ENCODE data around the gene CRYBA2. TPM values are rescaled to one million over a fixed set of nuclear protein-coding genes. Genes with fewer than 3 reads are reported as not detected.

CRYBA2 gene
- total RNA-seq, 1 experiment from 2014 or later, result not detected

DNA sequence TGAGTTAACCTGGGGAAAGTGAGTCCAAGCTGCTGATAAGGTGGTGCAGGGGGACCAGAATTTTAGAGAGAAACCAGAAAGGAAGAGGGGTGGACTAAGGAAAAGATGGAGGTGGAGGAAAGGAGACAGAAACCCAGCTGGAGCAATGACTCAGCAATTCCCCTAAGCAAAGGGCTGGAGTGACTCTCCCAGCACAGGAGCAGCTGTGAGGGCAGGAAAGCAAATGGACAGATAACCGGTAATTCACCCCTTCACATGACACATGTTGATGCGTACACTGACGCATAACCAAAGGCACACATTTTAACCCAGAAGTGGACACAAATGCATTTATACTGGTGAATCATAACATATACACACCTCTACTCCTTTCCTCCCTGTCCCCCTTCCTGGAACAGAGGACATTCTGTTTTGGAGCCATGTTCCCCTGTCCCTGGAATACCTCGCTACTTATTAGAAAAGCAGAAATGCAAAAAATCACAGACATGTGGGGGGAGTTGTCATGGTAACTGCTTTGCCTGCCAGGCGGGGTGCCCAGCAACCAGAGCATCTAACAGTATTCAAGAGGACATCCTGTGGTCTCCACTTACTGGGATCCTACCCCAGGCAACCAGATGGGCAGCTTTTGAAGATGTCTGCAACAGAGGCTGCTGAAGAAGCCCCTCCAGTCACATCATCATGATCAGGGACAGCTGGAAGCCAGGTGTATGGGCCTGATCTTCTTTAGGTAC is 29.0 kb downstream of the CRYBA2 start:
- Mint-ChIP-seq H3K27ac (ENCODE audit: low read depth, unreplicated experiment) (no peak overlapping the region), H3K4me1 (ENCODE audit: insufficient read depth, unreplicated experiment) (peaks cover 13% of the 10 kb centered on the region), H3K9me3 (ENCODE audit: unreplicated experiment) (no peaks in the 10 kb centered on the region), H3K4me3 (ENCODE audit: unreplicated experiment) (no peak overlapping the region), H3K36me3 (ENCODE audit: insufficient read depth, unreplicated experiment) (no peaks in the 10 kb centered on the region), H3K27me3 (ENCODE audit: insufficient read depth, unreplicated experiment) (peaks cover 68% of the 10 kb centered on the region)
- ChIA-PET POLR2A (interaction anchor here (0.6 kb wide), 1 partner anchor 373 kb away, joined by 3 read pairs; no protein-coding TSS in a partner anchor), CTCF (interaction anchor here (3.4 kb wide), 1 partner anchor 16 kb away, joined by 16 read pairs; no protein-coding TSS in a partner anchor)
- intact Hi-C loops (cut with micrococcal nuclease), result no loop called here
- no TSS peak for BruUV-seq (replicated peaks)
- DNase-seq (ENCODE audit: unreplicated experiment), result peak; percentile 51
- TF ChIP-seq, protein P1, sequence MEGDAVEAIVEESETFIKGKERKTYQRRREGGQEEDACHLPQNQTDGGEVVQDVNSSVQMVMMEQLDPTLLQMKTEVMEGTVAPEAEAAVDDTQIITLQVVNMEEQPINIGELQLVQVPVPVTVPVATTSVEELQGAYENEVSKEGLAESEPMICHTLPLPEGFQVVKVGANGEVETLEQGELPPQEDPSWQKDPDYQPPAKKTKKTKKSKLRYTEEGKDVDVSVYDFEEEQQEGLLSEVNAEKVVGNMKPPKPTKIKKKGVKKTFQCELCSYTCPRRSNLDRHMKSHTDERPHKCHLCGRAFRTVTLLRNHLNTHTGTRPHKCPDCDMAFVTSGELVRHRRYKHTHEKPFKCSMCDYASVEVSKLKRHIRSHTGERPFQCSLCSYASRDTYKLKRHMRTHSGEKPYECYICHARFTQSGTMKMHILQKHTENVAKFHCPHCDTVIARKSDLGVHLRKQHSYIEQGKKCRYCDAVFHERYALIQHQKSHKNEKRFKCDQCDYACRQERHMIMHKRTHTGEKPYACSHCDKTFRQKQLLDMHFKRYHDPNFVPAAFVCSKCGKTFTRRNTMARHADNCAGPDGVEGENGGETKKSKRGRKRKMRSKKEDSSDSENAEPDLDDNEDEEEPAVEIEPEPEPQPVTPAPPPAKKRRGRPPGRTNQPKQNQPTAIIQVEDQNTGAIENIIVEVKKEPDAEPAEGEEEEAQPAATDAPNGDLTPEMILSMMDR (IDR thresholded peaks at IDR 0.05; ENCODE audit: unreplicated experiment), result no peak

DNA sequence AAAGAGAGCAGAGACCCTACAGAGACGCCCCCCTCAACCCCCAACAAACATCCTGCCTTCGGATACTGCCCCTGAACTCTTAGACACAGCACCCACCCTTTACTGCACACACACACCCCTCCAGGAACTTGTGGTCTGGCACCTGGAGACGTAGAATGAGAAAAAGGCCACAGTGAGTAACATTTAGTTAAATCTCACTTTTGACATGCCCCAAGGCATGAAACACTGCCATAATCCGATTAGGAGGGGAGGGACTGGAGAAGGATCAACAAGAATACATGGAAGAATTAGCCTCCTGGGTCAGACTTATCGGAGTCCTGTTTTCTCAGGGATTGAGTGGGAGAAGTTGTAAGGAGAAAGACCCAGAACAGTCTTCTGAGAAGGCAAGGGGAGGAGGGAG is 29.6 kb downstream of the CRYBA2 start:
- Mint-ChIP-seq H3K27me3 (ENCODE audit: insufficient read depth, unreplicated experiment) (peaks cover 68% of the 10 kb centered on the region), H3K4me3 (ENCODE audit: unreplicated experiment) (no peak overlapping the region), H3K9me3 (ENCODE audit: unreplicated experiment) (no peaks in the 10 kb centered on the region), H3K4me1 (ENCODE audit: insufficient read depth, unreplicated experiment) (peaks cover 13% of the 10 kb centered on the region), H3K36me3 (ENCODE audit: insufficient read depth, unreplicated experiment) (no peaks in the 10 kb centered on the region), H3K27ac (ENCODE audit: low read depth, unreplicated experiment) (no peak overlapping the region)
- ChIA-PET POLR2A (interaction anchor here (0.6 kb wide), 1 partner anchor 374 kb away, joined by 3 read pairs; no protein-coding TSS in a partner anchor), CTCF (no interaction called here)
- no peak for DNase-seq (ENCODE audit: unreplicated experiment)
- intact Hi-C loops (cut with micrococcal nuclease), result no loop called here
- TF ChIP-seq, protein P1 (IDR thresholded peaks at IDR 0.05; ENCODE audit: unreplicated experiment), result no peak
- no TSS peak for BruUV-seq (replicated peaks)

DNA sequence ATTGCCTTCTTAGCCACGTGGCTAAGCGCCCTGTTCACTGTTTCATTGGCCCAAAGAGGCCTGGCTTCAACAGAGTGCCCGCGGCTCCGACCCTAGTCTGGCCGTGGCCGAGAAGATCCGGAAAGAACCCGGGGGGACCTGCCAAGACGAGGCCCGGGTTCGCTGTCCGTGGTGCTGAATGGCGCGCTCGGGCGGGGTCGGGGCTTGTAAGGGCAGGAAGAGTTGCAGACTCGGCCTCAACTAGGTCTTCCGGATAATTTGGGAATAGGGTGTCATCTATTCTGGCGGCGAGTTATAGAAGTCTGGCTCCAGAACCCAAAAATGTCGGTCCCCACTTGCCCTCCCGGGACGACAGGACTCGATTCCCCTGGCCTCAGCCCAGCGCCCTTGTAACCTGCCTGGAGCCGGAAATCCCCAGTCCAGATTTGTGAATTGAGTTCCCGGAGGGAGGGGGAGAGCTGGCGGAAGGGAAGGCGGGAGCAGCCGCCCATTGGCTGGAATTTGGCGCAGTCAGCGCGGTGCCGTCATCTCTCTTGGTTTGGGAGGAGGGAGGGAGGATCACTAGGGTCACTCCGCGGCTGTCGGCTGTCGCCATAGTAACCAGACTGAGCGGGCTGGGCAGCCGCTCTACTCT is 30.2 kb downstream of the CRYBA2 start:
- peaks cover 13% of the 10 kb centered on the region for H3K4me1 Mint-ChIP-seq (ENCODE audit: insufficient read depth, unreplicated experiment)
- H3K27me3 Mint-ChIP-seq (ENCODE audit: insufficient read depth, unreplicated experiment), result peaks cover 68% of the 10 kb centered on the region
- H3K36me3 Mint-ChIP-seq (ENCODE audit: insufficient read depth, unreplicated experiment), result no peaks in the 10 kb centered on the region
- TF ChIP-seq, protein P1 (IDR thresholded peaks at IDR 0.05; ENCODE audit: unreplicated experiment), result no peak
- intact Hi-C loops (cut with micrococcal nuclease), result no loop called here
- no peak overlapping the region for H3K27ac Mint-ChIP-seq (ENCODE audit: low read depth, unreplicated experiment)
- no peak overlapping the region for H3K4me3 Mint-ChIP-seq (ENCODE audit: unreplicated experiment)
- CTCF ChIA-PET, result no interaction called here
- DNase-seq (ENCODE audit: unreplicated experiment), result peak; percentile 41
- H3K9me3 Mint-ChIP-seq (ENCODE audit: unreplicated experiment), result no peaks in the 10 kb centered on the region
- no TSS peak for BruUV-seq (replicated peaks)
- POLR2A ChIA-PET, result no interaction called here

DNA sequence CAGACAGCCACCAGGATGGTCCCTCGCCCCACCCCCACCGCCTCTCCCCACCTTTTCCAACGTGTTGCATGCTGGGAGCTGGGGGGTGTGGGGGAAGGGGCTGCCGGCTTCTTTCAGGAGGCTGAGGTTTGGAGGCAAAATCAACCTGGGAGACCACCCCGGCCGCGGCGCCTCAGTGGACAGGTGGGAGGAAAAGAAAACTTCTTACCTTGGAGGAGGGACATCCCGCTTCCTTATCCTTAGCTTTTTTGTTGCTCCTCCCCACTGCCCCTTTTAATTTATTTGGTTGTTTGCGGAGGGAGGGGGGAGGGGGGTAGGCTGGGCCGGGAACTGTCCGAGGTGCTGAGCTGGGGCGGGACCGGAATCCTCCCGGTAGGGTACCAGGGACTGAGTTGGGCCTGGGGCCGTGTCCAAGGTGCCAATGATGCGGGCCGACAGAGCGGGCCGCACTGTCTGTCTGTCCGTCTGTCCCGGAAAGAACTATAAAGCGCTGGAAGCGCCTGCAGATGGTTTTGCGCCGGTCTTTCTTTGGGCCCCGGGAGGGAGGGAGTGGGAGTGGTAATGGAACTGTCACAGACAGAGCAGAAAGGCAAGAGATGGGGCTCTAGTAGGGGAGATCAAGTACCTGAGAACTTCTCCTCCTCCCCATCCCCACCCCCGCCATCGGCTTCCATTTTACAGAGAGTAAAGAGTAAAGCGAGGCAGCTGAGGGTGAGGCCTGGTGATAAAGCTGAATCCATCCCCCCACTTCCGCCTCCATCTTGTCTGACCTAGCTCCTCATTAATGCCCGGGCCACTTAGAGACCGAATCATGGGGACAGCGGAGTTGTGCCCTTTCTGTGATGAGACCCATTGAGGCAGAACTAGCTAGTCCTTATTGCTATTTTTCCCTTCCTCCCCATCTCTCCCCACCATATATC is 31.3 kb downstream of the CRYBA2 start:
- peaks cover 68% of the 10 kb centered on the region for H3K27me3 Mint-ChIP-seq (ENCODE audit: insufficient read depth, unreplicated experiment)
- TF ChIP-seq, protein P1 (IDR thresholded peaks at IDR 0.05; ENCODE audit: unreplicated experiment), result no peak
- H3K9me3 Mint-ChIP-seq (ENCODE audit: unreplicated experiment), result no peaks in the 10 kb centered on the region
- no TSS peak for BruUV-seq (replicated peaks)
- CTCF ChIA-PET, result interaction anchor here (1.3 kb wide), 1 partner anchor 47 kb away, joined by 3 read pairs; no protein-coding TSS in a partner anchor
- no peak for DNase-seq (ENCODE audit: unreplicated experiment)
- peaks cover 13% of the 10 kb centered on the region for H3K4me1 Mint-ChIP-seq (ENCODE audit: insufficient read depth, unreplicated experiment)
- H3K27ac Mint-ChIP-seq (ENCODE audit: low read depth, unreplicated experiment), result no peak overlapping the region
- intact Hi-C loops (cut with micrococcal nuclease), result no loop called here
- POLR2A ChIA-PET, result no interaction called here
- H3K36me3 Mint-ChIP-seq (ENCODE audit: insufficient read depth, unreplicated experiment), result no peaks in the 10 kb centered on the region
- H3K4me3 Mint-ChIP-seq (ENCODE audit: unreplicated experiment), result peak overlapping the region; percentile 56
